Measurements from ENCODE around the gene POU2F3. TPM values are rescaled to one million over a fixed set of nuclear protein-coding genes. Genes with fewer than 3 reads are reported as not detected.

Gene POU2F3
- total RNA-seq, 1 donor from 2014 or later: not detected

- Mint-ChIP-seq H3K27ac (ENCODE audit: unreplicated experiment) (no peak overlapping the region), H3K36me3 (ENCODE audit: low read depth) (no peaks in the 10 kb centered on the region), H3K4me3 (ENCODE audit: unreplicated experiment) (no peak overlapping the region), H3K27me3 (ENCODE audit: low read depth) (peaks cover 7% of the 10 kb centered on the region), H3K9me3 (ENCODE audit: low read depth) (no peaks in the 10 kb centered on the region), H3K4me1 (ENCODE audit: low read depth) (peaks cover 11% of the 10 kb centered on the region)
- no peak for TF ChIP-seq CTCF (IDR thresholded peaks at IDR 0.05)
- no peak for DNase-seq (ENCODE audit: low spot score)
Observed at GRCh38 chr11:120302001-120302805, 62.3 kb downstream of the POU2F3 start.

GRCh38 chr11:120303004-120303637 lies 63.2 kb downstream of the POU2F3 start:
- Mint-ChIP-seq H3K27ac (ENCODE audit: unreplicated experiment) (no peak overlapping the region), H3K4me1 (ENCODE audit: low read depth) (peaks cover 11% of the 10 kb centered on the region), H3K27me3 (ENCODE audit: low read depth) (peaks cover 4% of the 10 kb centered on the region), H3K4me3 (ENCODE audit: unreplicated experiment) (no peak overlapping the region), H3K9me3 (ENCODE audit: low read depth) (no peaks in the 10 kb centered on the region), H3K36me3 (ENCODE audit: low read depth) (no peaks in the 10 kb centered on the region)
- peak; percentile 94 for TF ChIP-seq CTCF (IDR thresholded peaks at IDR 0.05)
- no peak for DNase-seq (ENCODE audit: low spot score)

GRCh38 chr11:120304526-120304925 lies 64.6 kb downstream of the POU2F3 start:
- Mint-ChIP-seq H3K27me3 (ENCODE audit: low read depth) (peaks cover 2% of the 10 kb centered on the region), H3K4me3 (ENCODE audit: unreplicated experiment) (no peak overlapping the region), H3K36me3 (ENCODE audit: low read depth) (no peaks in the 10 kb centered on the region), H3K4me1 (ENCODE audit: low read depth) (peaks cover 11% of the 10 kb centered on the region), H3K27ac (ENCODE audit: unreplicated experiment) (no peak overlapping the region), H3K9me3 (ENCODE audit: low read depth) (no peaks in the 10 kb centered on the region)
- TF ChIP-seq CTCF (IDR thresholded peaks at IDR 0.05): no peak
- no peak for DNase-seq (ENCODE audit: low spot score)

GRCh38 chr11:120305286-120305685 lies 65.3 kb downstream of the POU2F3 start:
- no peak for TF ChIP-seq CTCF (IDR thresholded peaks at IDR 0.05)
- Mint-ChIP-seq H3K9me3 (ENCODE audit: low read depth) (no peaks in the 10 kb centered on the region), H3K27ac (ENCODE audit: unreplicated experiment) (no peak overlapping the region), H3K4me1 (ENCODE audit: low read depth) (peaks cover 7% of the 10 kb centered on the region), H3K27me3 (ENCODE audit: low read depth) (peaks cover 2% of the 10 kb centered on the region), H3K36me3 (ENCODE audit: low read depth) (no peaks in the 10 kb centered on the region), H3K4me3 (ENCODE audit: unreplicated experiment) (no peak overlapping the region)
- DNase-seq (ENCODE audit: low spot score): no peak

- peak overlapping the region; percentile 62 for H3K27ac Mint-ChIP-seq (ENCODE audit: unreplicated experiment)
Observed at GRCh38 chr11:120306519-120307242, 66.7 kb downstream of the POU2F3 start.

More at GRCh38 chr11:120306519-120307242, 66.7 kb downstream of the POU2F3 start:
- TF ChIP-seq CTCF (IDR thresholded peaks at IDR 0.05): peak; percentile 75
- Mint-ChIP-seq H3K4me3 (ENCODE audit: unreplicated experiment) (no peak overlapping the region), H3K36me3 (ENCODE audit: low read depth) (no peaks in the 10 kb centered on the region), H3K27me3 (ENCODE audit: low read depth) (peaks cover 2% of the 10 kb centered on the region), H3K9me3 (ENCODE audit: low read depth) (no peaks in the 10 kb centered on the region), H3K4me1 (ENCODE audit: low read depth) (peaks cover 7% of the 10 kb centered on the region)
- no peak for DNase-seq (ENCODE audit: low spot score)
